ENCODE results near the gene ISCA2. TPM values are rescaled to one million over a fixed set of nuclear protein-coding genes. Genes with fewer than 3 reads are reported as not detected.
A peak's percentile ranks its signal among the peaks of the same experiment; 100 is the strongest.

ISCA2 gene
- total RNA-seq, 4 donors from 2014 or later: 7.9 to 14.7 (median 11.2) TPM

DNA sequence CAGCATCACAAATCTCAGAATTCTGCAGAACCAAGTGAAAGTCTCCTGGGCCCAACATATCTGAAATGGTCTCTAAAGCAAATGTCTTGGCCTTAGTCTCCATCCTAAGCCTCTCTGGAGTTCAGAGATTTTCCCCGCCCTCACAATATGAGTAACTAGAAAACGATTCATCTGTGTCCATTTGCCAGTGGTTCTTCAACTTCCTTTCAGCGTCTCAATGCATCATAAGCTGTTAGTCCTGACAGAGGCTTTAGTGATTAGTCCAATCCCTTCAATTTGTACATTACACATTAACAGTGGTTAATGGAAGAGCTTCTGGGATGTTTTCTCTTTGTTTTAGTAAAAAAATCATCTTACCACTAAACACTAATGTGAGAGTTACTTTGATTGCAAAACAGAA is 17.9 kb upstream of the ISCA2 start:
- H3K36me3 ChIP-seq: peaks cover 54% of the 10 kb centered on the region
- no peak for DNase-seq (ENCODE audit: low spot score in 2 of 2)
- 52% methylated on average over 3 of the region's 3 CpGs for WGBS
- no peaks in the 10 kb centered on the region for H3K27me3 ChIP-seq
- TF ChIP-seq POLR2A (IDR thresholded peaks at IDR 0.05) (no peak), POLR2AphosphoS5 (IDR thresholded peaks at IDR 0.05) (no peak), EP300 (IDR thresholded peaks at IDR 0.05) (no peak)
- TF ChIP-seq, protein P1, sequence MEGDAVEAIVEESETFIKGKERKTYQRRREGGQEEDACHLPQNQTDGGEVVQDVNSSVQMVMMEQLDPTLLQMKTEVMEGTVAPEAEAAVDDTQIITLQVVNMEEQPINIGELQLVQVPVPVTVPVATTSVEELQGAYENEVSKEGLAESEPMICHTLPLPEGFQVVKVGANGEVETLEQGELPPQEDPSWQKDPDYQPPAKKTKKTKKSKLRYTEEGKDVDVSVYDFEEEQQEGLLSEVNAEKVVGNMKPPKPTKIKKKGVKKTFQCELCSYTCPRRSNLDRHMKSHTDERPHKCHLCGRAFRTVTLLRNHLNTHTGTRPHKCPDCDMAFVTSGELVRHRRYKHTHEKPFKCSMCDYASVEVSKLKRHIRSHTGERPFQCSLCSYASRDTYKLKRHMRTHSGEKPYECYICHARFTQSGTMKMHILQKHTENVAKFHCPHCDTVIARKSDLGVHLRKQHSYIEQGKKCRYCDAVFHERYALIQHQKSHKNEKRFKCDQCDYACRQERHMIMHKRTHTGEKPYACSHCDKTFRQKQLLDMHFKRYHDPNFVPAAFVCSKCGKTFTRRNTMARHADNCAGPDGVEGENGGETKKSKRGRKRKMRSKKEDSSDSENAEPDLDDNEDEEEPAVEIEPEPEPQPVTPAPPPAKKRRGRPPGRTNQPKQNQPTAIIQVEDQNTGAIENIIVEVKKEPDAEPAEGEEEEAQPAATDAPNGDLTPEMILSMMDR (IDR thresholded peaks at IDR 0.05): no peak
- no peaks in the 10 kb centered on the region for H3K9me3 ChIP-seq
- H3K27ac ChIP-seq: no peak overlapping the region
- H3K4me1 ChIP-seq: peaks cover 6% of the 10 kb centered on the region
- no peak overlapping the region for H3K4me3 ChIP-seq

DNA sequence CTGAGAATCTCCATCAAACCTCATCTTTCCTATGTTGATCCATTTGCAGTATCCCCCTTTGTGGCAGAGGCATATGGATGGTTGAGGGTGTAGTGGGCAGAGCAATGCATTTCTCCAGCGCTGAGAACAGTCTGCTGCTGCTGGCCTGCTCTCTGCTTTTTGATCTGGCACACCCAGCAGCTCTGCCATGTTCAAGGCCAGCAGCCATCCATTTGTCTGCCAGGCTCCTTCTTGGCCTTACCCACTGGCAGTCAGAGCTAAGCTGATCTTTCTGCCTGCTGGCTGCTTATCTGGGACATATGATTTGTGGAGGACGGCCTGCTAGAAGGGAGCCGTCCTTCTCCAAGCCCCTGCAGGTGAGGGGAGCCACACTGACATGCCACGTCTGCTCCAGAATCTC is 17.5 kb upstream of the ISCA2 start:
- Histone ChIP-seq H3K27me3 (no peaks in the 10 kb centered on the region), H3K36me3 (peaks cover 58% of the 10 kb centered on the region), H3K4me1 (peaks cover 4% of the 10 kb centered on the region), H3K9me3 (no peaks in the 10 kb centered on the region), H3K4me3 (no peak overlapping the region), H3K27ac (no peak overlapping the region)
- WGBS: 96% methylated on average over 2 of the region's 4 CpGs
- TF ChIP-seq POLR2AphosphoS5 (IDR thresholded peaks at IDR 0.05) (no peak), EP300 (IDR thresholded peaks at IDR 0.05) (no peak), POLR2A (IDR thresholded peaks at IDR 0.05) (no peak)
- TF ChIP-seq, protein P1 (IDR thresholded peaks at IDR 0.05): no peak
- no peak for DNase-seq (ENCODE audit: low spot score in 2 of 2)

DNA sequence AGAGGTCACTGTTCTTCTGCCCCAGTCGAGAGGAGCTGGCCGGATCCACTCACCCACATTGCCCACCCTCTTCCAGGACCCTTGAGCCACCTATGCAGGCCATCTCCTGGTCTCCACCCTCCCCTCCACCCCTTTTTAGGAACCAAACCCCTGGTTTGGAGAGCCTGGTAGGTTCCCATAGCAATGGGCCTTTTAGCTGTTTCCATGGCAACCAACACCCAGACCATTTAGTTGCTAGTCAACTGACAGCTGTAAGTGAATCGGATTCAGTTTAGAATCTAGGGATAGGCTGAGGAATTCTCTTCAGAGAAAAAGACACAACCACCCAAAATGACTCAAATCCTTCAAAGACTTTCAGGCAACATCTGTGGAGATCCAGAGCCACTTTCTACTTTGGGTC is 17.0 kb upstream of the ISCA2 start:
- Histone ChIP-seq H3K9me3 (no peaks in the 10 kb centered on the region), H3K27me3 (no peaks in the 10 kb centered on the region), H3K4me3 (no peak overlapping the region), H3K4me1 (no peaks in the 10 kb centered on the region), H3K36me3 (peaks cover 58% of the 10 kb centered on the region), H3K27ac (no peak overlapping the region)
- WGBS: 94% methylated on average over 3 of the region's 3 CpGs
- TF ChIP-seq EP300 (IDR thresholded peaks at IDR 0.05): no peak
- TF ChIP-seq, protein P1 (IDR thresholded peaks at IDR 0.05): no peak
- TF ChIP-seq POLR2A (IDR thresholded peaks at IDR 0.05): no peak
- TF ChIP-seq POLR2AphosphoS5 (IDR thresholded peaks at IDR 0.05): no peak
- DNase-seq (ENCODE audit: low spot score in 2 of 2): no peak

DNA sequence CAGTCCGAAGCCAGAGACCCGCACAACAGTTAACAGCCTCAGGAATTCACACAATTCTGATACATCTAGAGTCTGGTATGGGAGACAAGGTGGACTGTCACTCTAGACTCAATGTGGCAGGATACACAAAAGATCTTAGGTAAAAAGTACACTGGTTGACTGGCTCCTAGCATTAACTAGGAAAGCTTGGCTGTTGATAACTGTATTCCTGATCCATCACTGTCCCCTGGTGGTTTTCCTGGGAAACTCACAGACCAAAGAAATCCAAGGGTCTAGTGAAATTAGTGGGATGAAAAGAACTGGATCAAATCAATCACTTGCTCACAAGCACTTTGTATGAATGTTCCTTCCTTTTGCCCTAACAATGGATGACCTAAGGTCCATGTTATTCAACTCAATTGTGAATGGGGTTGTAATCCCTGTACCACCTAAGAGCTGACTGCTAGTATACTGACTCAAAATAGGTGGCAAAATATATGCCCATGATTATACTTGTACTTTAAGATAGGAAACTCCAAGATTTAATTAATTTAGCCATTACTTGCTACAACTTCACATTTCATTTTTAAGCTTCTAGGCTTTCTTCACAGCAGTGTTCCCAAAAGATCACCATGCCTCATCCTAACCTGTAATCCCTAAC is 14.4 kb upstream of the ISCA2 start:
- peaks cover 75% of the 10 kb centered on the region for H3K36me3 ChIP-seq
- H3K9me3 ChIP-seq: no peaks in the 10 kb centered on the region
- H3K4me3 ChIP-seq: no peak overlapping the region
- H3K4me1 ChIP-seq: no peaks in the 10 kb centered on the region
- no peaks in the 10 kb centered on the region for H3K27me3 ChIP-seq
- TF ChIP-seq EP300 (IDR thresholded peaks at IDR 0.05) (no peak), POLR2A (IDR thresholded peaks at IDR 0.05) (no peak), POLR2AphosphoS5 (IDR thresholded peaks at IDR 0.05) (no peak)
- TF ChIP-seq, protein P1 (IDR thresholded peaks at IDR 0.05): peak in 1 of 2 donors; percentile 33
- DNase-seq (ENCODE audit: low spot score in 2 of 2): no peak
- WGBS: 94% methylated on average over 2 of the region's 2 CpGs
- H3K27ac ChIP-seq: no peak overlapping the region

DNA sequence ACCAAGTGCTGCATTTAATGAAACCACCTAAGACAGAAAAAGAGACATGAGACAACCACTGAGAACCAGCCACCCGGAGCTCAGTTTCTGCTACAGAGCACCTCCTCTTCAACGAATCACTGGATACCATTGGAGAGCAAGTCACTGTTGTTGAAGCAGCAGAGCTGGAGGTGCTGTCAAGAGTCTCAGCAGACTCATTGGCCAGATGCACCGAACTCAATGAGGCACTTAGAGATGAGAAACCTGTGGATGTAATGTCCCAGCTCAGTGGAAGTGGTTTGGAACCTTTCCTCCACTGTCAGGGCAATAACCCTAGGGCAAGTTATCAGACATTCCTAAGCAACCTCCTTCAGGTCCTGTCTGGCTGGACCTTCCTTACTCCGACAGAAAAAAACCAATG is 13.5 kb upstream of the ISCA2 start:
- TF ChIP-seq, protein P1 (IDR thresholded peaks at IDR 0.05): no peak
- TF ChIP-seq EP300 (IDR thresholded peaks at IDR 0.05) (no peak), POLR2A (IDR thresholded peaks at IDR 0.05) (no peak), POLR2AphosphoS5 (IDR thresholded peaks at IDR 0.05) (no peak)
- Histone ChIP-seq H3K36me3 (peaks cover 79% of the 10 kb centered on the region), H3K4me3 (no peak overlapping the region), H3K27ac (no peak overlapping the region), H3K9me3 (no peaks in the 10 kb centered on the region), H3K27me3 (no peaks in the 10 kb centered on the region), H3K4me1 (no peaks in the 10 kb centered on the region)
- WGBS: 72% methylated on average over 4 of the region's 4 CpGs
- DNase-seq (ENCODE audit: low spot score in 2 of 2): no peak
